Dorsolateral prefrontal cortex (tissue), 118 donors: ENCODE measurements around the gene PRAMEF2. TPM values are rescaled to one million over a fixed set of nuclear protein-coding genes. Genes with fewer than 3 reads are reported as not detected.

Source experiments
- total RNA-seq, 120 experiments: library from RNA; stranded (reverse); gene quantifications; one replicate each; pipeline versions ENCODE4 v1.2.3 to v1.2.4, GENCODE V29; 2022

PRAMEF2 gene
- total RNA-seq, 120 experiments from 2014 or later: not detected

Other genes starting within 250 kb of the PRAMEF2 start
- 10 to 100 TPM; 19.3 to 58.1 (median 31.3) TPM for gene DHRS3, start 238.9 kb upstream of the PRAMEF2 start, total RNA-seq
- not detected for gene AADACL4, start 213.0 kb upstream of the PRAMEF2 start, total RNA-seq
- gene AADACL3, start 141.0 kb upstream of the PRAMEF2 start, total RNA-seq: not detected
- gene CFAP107, start 110.9 kb upstream of the PRAMEF2 start, total RNA-seq: 1 to 10 TPM in 1 of 120 experiments, under 1 TPM in 6, not detected in 113; 0.17 to 1.1 (median 0.55) TPM
- gene PRAMEF12, start 83.3 kb upstream of the PRAMEF2 start, total RNA-seq: not detected
- gene PRAMEF1, start 65.7 kb upstream of the PRAMEF2 start, total RNA-seq: not detected
- gene PRAMEF11, start 25.7 kb upstream of the PRAMEF2 start, total RNA-seq: not detected
- gene HNRNPCL1, start 8.4 kb upstream of the PRAMEF2 start, total RNA-seq: not detected
- gene PRAMEF4, start 29.1 kb downstream of the PRAMEF2 start, total RNA-seq: not detected
- not detected for gene PRAMEF10, start 41.2 kb downstream of the PRAMEF2 start, total RNA-seq
- gene PRAMEF7, start 59.5 kb downstream of the PRAMEF2 start, total RNA-seq: not detected
- gene PRAMEF6, start 90.5 kb downstream of the PRAMEF2 start, total RNA-seq: not detected
- not detected for gene PRAMEF27, start 199.5 kb downstream of the PRAMEF2 start, total RNA-seq
- gene HNRNPCL3, start 203.7 kb downstream of the PRAMEF2 start, total RNA-seq: not detected
- gene PRAMEF25, start 213.7 kb downstream of the PRAMEF2 start, total RNA-seq: not detected